ENCODE measurements around the gene SOHLH1.

The SOHLH1 gene

DNA sequence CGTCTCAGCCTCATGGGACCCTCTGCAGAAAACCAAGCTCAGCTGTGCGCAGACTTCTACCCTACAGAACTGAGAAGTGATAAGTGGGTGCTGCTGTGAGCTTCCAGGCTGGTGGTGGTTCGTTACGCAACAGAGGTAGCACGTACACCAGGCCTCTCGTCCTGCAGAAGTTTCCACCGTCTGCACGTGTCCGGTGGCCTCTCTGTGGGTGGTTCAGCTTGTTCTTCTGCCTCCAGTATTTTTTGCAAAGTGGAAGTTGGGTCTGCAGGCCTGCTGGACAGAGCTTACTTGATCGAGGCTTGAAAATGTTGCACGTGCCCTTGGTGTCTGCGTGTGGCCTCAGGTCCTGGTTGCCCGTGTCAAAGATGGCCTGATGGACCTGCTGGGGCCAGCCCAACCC, 30.2 kb upstream of the SOHLH1 start:
- no peak for DNase-seq (ENCODE audit: low read depth in 3 of 3)

DNA sequence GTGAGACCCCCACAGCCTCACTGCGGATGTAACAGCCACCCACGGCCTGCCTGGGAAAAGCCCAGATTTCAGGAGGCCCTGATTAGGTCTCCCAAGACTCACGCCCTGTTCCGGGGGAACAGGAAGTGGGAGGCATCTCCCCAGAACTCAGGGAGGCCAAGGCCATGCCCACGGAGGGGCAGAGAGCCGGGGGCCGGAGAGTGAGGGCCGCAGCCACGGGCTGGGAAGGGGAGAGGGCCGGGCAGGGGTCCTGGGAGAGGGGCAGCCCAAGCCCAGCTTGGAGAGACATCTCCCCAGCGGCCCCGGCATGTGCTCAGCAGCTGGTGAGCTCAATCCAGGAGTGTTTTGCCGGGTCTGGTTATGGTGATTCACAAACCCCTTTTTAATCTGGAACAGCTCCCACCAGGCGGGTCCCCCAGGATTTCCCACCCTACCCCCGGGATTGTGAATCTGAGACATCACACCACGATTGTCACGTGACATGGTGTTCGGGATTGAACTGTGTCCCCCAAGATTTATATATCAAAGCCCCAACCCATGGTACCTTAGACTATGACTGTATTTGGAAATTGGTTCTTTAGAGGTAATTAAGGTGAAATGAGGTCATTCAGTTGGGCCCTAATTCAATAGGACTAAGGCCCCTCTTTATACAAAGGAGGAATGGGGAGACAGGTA, 29.3 kb upstream of the SOHLH1 start:
- DNase-seq (ENCODE audit: low read depth in 3 of 3): no peak

DNA sequence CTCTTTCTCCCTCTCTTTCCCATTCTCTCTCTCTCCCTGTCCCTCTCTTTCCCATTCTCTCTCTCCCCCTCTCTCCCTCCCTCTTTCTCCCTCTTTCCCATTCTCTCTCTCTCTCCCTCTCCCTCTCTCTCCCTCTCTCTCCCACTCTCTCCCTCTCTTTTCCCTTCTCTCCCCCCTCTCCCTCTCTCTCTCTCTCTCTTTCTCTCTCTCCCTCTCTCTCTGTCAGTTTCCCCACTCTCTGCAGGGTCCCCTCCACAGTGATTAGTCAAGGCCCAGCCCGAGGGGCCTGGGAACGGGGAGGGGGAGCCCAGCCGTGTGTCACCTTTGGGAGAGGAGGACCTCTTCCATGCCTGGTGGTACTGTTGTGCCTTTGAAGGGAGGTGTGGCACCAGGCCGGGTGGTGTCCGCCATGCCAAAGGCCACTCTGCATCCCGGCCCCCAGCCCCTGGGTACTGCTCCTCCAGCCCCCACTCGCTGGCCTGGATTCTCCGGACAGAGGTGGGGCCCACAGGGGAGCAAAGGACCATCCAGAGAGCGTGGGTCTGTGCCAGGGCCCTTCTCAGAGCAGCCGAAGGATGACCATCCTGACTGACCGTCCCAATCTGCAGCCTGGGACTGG, 28.1 kb upstream of the SOHLH1 start:
- no peak for DNase-seq (ENCODE audit: low read depth in 3 of 3)

DNA sequence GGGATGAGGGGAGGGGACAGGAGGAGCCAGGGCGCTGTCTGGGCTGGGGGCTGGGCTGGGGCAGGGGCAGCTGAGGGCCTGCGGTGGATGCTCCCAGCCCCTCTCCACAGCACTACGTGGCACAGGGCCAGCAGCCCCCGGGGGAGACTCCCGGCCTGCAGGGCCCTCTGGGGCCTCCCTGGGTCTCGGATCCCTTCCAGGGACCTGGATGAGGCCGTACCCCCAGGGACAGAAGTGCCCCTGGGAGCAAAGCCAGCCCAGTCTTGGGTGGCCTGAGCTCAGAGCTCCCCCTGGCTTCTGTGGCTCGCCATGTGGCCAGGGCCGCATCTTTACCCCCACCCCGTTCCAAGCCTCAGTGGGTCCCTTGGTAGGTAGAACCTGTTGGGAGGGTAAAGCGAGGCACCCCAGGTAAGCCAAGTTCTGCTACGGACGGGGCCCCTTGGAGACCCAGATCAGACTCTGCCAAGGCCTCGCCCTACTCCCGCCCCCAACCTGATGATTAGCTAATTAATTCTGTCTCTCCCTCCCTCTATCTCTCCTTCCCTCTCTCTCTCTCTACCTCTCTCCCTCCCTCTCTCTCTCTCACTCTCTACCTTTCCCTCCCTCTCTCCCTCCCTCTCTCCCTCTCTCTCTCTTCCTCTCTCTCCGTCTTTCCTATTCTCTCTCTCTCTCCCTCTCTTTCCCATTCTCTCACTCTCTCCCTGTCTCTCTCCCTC, 27.0 kb upstream of the SOHLH1 start:
- DNase-seq (ENCODE audit: low read depth in 3 of 3): no peak

DNA sequence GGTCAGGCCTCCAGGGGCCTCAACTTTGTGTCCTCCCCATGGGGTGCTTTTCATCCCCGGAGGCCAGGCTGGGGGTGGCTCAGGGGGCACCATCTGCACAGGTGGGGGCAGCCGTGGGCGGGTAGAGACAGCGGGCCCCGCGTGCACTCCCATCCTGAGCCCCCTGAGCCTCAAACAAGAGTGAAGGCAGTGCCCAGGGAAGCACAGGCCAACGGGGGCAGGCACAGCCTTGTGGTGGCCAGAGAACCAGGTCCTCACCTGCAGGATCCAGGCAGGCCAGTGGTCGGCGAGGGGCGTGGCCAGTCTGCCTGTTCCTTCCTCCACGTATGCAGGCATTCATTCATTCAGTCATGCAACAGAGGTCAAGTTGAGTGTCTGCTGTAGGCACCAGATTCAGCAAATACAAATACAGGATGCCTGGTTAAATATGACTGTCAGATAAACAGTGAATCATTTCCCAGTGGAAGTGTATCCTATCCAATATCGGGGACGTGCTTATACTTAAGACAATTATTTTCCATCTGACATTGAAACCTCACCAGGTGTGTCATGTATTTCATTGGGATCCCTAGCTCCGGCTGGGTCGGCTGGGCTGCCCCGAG, 25.0 kb upstream of the SOHLH1 start:
- no peak for DNase-seq (ENCODE audit: low read depth in 3 of 3)

DNA sequence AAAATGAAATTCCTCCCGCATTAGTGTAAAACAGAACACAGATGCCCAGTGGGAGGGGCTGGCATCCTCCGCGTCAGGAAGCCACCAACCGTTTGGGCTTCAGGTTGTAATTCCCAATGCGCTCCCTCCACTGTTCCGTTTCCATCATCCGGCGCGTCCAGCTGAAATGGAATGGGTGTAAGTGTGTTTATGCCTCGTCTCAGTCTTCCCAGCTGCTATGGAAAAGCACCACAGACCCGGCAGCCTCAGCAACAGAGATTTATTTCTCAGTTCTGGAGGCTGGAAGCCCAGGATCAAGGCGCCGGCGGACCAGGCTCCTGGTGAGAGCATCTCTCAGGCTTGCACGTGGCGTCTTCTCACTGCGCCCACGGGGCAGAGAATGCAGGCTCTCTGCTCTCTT, 23.1 kb upstream of the SOHLH1 start:
- no peak for DNase-seq (ENCODE audit: low read depth in 3 of 3)

DNA sequence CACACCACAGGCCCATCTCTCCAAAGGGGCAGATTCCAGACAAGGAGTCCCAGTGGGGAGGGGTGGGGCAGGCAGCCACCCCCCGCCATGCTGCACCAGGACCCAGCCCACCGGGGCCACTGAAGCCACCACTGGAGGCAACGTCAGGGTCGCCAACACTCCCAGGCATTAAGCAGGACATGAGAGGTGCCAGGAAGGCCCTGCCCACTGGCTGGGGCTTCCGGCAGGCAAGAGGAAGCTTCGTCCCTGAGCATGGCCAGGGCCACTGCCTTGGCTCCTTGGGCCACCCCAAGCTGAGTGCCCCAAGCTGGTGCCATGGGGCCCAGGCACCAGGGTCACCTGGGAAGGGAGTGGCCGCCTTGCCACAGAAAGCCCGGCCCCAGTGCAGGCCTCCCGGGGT, 20.2 kb upstream of the SOHLH1 start:
- DNase-seq (ENCODE audit: low read depth in 3 of 3): no peak

DNA sequence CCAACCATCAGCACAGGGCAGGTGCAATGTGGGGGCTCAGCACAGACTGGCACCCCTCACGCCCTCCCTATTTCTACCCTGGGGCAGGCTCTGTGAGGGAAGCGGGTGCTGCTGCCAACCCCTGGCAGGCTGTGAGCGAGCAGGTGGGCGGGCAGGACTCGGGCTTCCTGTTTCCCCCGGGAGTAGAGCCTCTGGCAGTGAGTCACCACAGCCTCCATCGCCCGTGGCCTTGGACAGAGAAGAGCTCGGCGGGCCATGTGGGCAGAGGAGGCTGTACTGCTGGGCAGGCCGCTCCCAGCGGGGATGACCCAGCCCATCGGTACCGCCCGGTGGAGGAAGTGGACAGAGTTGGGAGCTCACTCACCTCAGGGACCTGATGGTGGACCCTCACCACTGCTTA, 19.3 kb upstream of the SOHLH1 start:
- DNase-seq (ENCODE audit: low read depth in 3 of 3): no peak

DNA sequence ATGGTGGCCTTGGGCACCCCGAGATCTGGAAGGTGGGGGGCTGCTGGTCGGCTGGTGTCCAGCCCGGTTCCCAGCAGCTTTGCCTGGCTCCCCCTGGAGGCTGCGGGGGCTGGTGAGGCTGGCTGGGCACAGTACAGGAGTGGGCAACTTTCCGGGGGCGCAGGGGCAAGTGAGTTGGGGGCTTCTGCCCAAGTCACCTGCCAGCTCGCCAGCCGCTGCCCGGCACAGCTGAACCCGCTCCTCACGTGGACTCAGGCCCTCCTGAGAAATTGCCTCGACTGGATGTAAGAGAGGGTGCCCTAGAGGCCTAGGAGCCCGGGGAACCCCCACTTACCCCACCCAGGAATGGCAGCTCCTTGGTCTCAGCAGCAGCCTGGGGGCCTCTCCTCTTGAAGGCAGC, 18.1 kb upstream of the SOHLH1 start:
- no peak for DNase-seq (ENCODE audit: low read depth in 3 of 3)

DNA sequence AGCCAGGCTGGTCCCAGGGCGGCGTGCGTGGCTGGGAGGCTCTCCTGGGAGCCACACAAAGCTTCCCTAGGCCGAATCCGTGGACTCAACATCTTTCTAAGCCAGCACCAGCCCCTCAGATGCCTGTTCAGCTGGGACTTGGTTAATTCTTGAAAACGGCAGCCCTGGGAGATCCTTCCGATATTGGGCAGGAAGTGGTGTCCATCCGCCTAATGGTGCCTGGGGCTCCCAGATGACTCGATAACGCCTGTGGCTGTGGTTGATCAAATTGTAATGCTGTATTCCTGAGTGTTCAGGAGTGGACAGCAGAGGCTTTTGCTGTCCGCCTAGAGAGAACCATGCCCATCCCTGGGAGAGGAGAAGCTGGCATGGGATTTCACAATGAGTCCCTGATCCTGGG, 16.8 kb upstream of the SOHLH1 start:
- DNase-seq (ENCODE audit: low read depth in 3 of 3): no peak

DNA sequence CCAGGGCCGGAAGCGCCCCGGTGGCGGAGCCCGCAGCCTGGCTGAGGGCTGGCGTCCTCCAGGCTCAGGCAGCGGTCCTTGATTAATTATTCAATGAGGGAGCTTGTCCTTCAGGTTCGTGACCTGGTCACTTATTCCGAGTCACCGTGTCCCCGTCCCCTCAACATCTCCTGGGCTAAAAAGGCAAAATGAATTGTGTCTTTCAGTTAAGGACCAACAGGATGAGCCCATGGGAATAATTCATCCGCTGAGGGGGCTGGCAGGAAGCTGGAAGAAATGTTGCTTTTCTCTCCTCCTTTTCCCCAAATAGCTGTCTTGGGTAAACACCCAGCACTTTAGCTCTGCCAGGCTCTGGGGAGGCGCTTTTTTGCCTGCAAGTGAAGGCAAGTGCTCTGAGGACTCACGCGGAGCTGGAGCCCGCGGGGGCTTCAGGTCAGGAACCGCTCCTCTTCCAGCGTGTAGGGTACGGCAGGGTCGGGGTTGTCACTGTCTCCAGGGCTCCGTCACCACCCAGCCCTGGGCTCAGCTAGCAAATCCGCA, 15.8 kb upstream of the SOHLH1 start:
- DNase-seq (ENCODE audit: low read depth in 3 of 3): no peak

DNA sequence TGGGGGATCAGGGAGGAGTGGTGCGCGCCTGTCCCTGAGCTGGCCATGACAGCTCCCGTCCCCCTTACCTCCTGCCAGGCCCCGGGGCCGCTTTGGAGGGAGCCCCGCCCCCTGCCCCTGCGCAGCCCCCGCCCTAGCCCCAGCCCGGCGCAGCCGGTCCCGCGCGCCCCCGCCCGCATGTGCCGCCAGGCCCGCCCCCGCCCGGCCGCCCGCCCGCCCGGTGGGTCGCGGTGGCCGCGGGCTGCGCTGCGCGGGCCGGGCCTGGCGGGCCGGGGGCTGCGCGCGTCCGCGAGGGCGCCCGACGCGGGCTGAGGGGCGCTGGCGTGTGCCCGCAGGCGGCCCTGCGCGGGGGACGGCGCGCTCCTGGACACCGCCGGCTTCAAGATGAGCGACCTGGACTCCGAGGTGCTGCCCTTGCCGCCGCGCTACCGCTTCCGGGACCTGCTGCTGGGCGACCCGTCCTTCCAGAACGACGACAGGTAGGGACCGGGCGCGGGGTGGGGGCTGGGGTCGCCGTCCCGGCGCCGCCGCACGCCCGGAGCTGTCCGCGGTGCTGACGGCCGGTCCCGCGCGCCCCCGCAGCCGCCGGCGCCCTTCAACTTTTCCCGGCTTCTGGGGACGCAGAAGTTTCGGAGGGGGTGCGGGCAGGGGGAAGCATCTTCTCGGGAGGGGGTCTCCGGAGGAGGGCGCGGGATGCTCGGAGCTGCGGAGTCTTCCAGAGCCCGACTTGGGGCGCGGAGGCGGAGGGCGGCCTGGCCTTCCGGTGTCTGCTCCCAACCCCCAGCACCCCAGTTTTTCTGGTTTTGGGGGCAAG, 15.2 kb upstream of the SOHLH1 start:
- DNase-seq (ENCODE audit: low read depth in 3 of 3): no peak

DNA sequence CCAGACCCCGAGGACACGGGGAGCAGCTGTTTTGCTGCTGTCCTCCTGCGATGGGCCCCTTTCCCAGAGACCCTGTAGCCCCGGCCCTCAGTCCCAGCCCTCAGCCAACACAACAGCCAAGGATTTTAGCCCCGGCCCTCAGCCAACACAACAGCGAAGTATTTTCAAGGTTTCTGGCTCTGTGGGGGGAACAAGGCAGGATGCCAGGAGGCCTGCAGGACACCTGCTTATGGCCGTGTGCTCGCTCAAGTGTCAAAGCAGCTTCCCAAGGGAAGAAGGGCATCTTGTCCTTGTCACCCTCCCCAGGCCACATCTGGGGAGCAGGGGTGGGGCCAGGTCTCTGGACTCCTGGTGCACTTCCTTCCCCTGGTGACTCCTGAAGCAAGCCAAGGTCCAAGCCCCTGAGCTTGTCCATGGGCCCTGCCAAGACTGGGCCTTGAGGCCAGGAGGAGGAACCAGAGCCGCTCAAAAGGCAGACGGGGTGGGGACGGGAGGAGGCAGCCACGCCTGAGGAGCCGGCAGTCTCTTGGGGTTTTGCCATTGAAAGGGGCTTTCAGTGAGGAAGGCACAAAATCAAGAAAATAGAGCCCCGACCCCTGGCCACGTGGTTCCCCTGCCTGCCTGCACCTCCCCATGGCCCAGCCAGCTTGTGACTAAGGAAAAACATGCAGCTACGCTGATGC, 13.5 kb upstream of the SOHLH1 start:
- no peak for DNase-seq (ENCODE audit: low read depth in 3 of 3)

DNA sequence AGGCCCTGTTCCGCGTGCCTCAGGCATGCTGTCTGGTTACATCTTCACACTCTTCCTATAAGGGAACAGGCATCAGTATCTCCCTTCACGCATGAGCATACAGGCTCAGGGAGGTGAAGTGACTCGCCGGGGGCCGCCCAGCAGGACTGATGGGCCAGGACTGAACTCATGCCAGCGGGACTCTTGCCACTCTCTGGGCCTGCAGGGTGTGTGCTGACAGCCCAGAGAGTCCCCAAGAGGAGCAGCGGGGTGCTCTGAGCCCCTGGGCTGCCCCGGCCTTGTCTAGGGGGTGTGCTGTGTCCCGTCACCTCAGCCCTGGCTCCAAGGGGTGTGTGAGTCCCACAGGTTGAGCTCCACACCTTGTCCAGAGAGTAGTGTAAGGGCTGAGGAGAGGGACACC, 12.6 kb upstream of the SOHLH1 start:
- DNase-seq (ENCODE audit: low read depth in 3 of 3): no peak

DNA sequence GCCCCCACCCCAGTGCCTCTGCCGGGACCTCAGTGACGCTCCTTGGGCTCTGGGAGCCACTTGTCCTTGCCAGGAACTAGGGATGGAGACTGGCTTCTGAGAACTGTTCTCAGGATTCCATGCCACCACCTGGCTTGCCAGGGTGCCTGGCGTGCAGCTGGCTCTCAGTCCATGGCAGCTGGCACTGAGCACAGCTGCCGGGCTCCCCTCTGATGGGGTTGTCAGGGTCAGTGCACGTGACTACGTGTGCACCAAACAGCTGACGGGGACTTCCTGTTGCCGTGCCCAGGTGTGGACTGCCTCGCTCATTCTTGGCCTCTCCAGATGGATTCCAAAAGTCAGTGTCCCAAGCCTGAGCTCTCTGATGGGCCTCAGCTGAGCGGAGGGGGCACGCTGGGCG, 12.1 kb upstream of the SOHLH1 start:
- no peak for DNase-seq (ENCODE audit: low read depth in 3 of 3)

DNA sequence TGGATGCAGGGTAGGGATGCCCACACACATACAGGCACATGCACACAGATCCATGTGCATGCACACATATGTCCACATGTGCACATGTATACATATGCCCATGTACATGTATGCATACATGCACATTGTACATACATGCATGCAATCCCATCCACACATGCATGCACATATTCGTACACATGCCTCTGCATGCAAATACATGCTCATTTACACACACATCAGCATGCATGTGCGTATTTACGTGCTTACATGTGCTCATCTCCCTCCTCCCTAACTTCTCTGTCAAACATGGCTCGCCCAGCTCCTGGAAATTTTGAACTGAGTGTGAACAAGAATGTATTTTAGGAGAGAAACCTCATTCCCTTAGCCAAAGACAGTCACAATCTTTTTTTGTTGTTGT, 8.9 kb upstream of the SOHLH1 start:
- no peak for DNase-seq (ENCODE audit: low read depth in 3 of 3)

DNA sequence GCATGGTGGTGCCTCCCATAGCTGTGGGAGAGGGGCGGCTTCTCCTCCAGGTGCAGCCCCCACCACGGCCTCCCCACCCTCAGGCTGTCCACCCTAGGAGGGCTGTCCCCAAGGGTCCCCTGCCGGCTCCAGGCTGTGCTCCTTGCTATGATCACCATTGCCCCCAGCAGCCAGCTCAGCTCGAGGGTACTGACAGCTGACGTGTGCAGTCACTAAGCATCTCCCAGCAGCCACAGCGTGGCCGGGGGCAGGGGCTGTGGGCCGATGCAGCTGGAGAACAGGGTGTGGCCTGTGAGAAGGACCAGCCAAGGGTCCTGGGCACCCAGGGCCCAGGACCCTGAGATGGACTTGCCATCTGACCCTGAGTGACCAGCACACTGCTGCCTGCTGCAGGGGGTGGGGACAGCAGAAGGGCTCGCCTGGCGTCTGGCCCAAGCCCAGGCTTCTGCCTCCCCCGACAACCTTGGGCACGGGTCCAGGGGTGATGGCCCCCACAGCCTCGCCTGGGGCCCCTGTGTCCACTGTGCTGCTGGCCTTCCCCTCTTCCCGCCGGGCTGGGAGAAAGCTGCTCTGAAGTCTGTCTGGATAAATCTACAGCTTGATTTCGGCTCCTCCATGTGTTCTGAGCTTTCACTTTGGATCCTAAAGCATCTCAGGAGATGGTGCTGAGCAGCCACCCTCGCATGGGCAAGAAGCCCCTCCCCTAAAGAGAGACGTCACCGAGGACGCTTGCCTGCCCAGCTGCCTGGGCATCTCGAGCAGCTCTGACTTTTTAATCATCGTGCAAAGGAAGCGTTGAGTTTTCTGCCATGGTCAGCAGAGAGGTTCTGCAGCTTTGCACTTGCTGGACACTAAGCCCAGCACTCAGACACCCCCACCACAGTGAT, 8.2 kb upstream of the SOHLH1 start:
- DNase-seq (ENCODE audit: low read depth in 3 of 3): no peak

DNA sequence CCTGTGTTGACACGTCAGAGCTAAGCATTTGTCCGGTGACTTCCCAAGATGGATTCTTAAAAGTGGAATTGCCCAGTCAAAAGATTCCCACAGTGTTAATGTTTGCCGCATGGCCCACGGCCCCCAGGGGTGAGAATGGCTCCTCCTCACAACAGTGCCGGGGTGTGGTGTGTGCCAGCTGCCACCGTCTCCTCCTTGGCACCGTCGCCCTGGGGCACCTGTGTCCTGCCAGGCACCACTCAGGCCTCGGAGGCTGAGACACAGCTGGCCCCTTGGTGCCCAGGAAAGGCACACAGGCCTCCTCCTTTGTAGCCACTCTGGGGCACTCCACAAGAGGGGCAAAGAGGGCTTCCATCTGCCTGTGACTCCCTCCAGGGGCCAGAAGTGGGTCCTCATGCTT, 7.0 kb upstream of the SOHLH1 start:
- DNase-seq (ENCODE audit: low read depth in 3 of 3): no peak

DNA sequence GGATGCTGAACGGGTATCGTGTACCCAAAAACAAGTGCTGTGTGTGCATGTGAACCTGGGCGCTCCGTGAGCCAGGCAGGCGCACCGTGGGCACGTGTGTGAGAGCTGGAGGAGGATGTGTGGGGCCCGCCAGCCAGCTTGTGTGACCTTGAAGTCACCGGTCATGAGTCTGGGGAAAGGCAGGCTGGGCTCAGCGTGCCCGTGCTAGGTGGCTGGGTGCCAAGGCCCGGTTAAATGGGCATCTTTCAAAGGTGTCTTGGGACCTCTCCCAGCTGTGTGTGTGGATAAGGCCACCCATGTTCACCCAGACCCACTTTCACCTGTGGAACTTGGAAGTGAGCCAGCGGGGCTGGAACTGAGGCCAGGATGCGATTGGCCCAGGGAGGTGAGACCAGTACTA, 6.1 kb upstream of the SOHLH1 start:
- DNase-seq (ENCODE audit: low read depth in 3 of 3): no peak

DNA sequence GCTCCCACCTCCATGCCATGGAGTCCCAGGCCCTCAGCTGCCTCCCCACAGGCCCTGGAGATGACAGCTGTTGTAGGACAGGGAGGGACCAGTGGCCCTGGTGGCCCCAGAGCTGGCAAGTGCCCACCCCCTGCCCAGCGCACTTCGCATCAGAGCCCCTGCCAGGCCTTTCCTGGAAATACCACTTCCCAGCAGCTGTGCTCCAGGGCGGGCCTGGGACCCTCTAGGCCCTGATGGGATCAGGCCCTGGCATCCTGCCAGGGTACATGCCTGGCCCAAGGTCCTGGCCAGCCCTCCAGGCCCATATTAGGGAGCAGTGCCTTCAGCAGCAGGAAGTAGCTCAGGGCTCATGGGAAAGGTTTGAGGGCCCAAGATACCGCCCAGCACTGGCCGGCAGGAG, 5.2 kb upstream of the SOHLH1 start:
- no peak for DNase-seq (ENCODE audit: low read depth in 3 of 3)
